ENCODE data around the gene THNSL1.
"Not testable (repeated sequence)": the region's sequence is repeated elsewhere in the genome, so short reads cannot be mapped to it uniquely, and the experiment has no call there.

The THNSL1 gene

DNA sequence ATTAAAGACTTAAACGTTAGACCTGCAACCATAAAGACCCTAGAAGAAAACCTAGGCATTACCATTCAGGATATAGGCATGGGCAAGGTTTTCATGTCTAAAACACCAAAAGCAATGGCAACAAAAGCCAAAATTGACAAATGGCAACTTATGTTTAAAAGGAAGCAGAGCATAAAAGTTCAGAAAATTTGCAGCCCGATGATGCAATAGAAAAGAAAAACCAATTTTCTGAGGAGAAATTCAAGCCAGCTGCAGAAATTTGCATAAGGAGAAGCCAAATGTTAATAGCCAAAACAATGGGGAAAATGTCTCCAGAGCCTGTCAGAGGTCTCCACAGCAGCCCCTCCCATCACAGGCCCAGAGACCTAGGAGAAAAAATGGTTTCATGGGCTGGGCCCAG is 4.8 kb upstream of the THNSL1 start:
- DNase-seq, result not testable (repeated sequence)

DNA sequence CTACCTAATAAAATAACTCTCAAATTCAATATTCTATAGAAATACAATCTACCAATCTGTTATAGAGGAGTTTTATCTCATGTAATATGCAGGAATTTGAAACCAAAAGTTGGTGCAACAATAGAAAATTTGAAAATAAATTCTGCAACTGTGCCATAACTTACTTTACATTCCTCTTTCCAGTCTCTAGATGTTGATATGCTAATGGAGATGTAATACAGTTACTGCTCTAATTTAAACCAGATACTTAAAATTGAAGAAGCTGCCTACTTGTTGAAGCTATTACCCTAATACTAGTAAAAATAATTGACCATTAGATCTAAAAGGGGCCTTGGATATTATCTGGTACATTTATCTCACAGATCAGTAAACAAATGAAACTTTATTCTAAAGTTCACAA is 1.8 kb upstream of the THNSL1 start:
- DNase-seq, result no peak

DNA sequence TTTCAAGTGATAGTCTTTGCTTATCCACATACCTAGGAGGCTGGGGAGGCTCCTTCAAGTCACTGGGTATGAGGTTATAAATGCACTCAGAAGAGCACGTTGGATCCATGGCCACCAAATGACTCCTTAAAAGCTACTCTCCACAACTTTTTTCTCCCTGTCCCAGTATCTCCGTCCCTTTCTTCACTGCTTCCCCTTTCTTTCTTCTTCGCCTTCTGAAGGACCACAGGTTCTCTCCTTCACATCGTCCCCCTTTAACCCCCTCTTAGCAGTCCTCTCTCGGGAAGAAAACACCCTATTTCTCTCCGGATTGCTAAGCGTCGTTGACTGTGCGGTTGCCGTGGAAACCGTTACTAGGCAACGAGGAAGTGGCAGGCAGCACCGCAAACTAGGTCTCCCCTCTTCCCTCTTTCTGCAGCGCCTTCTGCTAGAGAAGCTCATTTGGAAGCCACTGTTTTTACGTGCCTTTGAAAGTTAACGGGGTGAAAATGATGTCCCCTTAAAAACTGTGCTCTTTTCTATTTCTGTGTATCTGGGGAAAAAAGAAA is 510 bp upstream of the THNSL1 start, which contains the start of gene ENKUR:
TSS of gene ENKUR (minus strand) at position 331 of the 548 bp plus-strand sequence. CDS start at position 109, 222 bp downstream.
- peak; percentile 93 for DNase-seq

DNA sequence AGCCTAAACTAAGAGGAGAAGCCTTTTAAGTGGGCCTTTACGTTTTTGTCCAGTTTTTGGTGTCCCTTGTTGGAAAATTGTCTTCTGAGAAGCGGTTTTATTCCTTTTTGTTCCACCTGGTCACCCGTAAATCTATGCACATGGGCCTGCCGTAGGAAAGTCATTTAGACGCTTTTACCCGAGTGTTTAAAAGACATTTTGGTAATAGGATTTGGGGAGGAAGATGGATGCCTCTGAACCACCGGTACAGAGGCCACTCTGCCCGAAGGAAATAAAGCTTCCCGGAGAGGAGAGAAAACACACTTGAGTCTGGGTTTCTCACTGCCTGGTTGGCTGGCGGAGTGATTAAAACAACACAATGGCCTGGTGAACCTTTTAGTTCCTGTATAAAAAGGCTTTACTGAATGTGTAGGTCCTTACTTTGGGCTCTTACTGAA is 760 bp downstream of the THNSL1 start:
- DNase-seq, result peak; percentile 4

DNA sequence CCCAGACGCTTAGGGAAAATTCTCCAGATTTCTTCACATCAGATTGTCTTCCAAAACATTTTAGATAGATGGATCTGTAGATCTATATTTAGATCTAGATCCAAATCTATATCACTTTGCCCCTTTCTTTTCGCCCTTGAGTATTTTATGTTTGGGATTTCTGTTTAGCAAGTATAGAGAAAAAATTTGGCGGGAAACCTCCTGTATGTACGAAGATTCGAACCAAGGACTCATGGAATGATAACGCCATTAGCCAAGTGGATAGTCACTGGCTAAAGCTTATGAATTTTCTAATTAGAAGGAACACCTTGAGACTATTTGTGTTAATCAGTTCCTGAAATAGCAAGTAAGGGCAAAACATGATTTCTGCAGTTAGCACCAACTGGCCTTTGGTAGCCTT is 1.2 kb downstream of the THNSL1 start:
- no peak for DNase-seq

- DNase-seq, result no peak
These were observed 2.3 kb downstream of the THNSL1 start for GRCh38 chr10:25018703-25019102.

GRCh38 chr10:25023278-25023677 is 6.9 kb downstream of the THNSL1 start:
- DNase-seq, result no peak

GRCh38 chr10:25024528-25024927 is 8.1 kb downstream of the THNSL1 start:
- DNase-seq, result no peak

DNA sequence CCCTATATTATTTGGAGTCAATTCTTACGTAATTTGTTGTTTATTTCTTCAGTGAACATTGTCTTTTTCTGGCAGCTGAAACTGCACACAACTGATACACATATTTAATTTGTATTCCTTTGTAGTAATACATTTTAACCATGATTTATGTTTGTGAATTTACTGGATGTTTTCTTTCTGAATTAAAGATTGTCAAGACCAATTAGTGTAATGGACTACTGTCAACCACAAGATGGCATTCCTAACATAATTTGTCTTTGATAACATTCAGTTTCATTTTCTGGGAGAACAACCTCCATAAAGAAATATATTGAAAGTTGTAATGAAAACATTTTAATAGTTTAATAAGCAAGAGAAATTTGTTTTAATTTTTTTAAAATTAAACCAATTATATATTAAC is 10.1 kb downstream of the THNSL1 start:
- no peak for DNase-seq

DNA sequence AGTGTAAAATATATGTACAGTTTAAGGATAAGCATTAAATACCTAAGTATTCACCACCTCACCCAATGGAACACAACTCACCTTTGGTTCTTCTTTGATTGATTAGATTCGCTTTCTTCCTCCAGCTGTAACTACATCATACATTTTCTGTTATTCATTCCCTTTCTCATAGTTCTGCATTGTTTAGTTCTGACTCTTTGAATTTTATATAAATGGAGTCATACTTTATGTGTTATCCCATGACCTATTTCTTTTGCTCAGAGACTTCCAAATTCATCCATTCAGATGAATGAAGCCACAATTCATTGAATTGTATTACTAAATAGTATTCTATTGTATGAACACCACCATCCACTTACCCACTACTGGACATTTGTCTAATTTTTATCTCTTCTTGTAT is 12.3 kb downstream of the THNSL1 start:
- DNase-seq, result no peak

DNA sequence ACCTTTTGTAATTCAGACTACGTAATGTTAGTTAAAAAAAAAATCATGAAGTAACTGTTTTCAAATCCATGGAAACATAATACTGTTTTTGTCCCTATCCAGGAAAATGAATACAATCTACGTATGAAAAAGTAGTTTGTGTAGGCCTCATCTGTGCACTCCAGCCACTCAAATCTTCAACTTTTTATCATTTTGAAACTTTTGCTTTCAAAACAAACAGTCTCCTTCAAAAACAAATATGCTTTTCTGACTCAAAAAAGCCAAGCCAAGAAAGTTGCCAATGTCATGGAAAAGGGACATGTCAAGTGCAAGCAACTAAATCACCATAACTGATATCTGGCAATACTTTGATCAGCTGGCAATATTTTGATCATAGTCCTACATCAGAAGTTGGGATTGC is 13.1 kb downstream of the THNSL1 start:
- no peak for DNase-seq

GRCh38 chr10:25036381-25036780 is 20.0 kb downstream of the THNSL1 start:
- DNase-seq, result no peak

DNA sequence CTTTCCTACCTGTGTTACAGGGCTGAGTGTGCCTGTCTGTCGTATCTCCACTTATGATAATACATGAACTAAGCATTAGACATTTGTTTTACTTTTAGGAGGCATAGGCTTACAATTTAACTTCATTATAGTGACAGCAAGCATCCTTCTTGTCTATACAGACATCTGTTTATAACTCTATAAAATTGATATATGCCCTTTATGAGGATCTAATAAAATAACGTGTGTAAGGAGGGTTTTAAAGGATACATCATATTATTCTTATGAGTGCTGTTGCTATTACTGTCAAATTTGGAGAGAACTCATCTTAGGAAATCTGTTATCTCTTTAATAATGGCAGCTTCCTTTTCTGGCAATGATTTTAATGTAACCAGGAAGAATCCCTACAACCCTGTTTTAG is 21.9 kb downstream of the THNSL1 start:
- no peak for DNase-seq

GRCh38 chr10:25039531-25039930 is 23.1 kb downstream of the THNSL1 start:
- no peak for DNase-seq

DNA sequence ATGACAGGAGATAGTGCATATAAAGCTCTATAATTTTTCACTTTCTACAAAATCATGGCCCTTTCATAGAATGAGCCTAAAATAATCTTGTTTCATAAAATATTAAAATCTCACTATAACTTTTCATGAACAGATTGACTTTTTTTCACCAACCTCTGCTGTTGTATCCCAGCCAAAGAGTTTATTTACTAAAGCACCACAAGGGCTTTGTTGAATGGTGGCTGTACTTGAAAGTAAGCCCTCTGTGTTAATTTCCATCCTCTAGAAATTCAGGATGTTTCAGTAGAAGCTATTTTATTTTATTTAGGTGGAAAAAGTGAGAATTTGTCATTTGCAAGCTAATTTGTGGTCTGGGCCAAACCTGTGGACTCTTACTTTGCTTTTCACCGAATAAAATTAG is 30.2 kb downstream of the THNSL1 start:
- DNase-seq, result no peak

- DNase-seq, result no peak
These were observed 30.7 kb downstream of the THNSL1 start for GRCh38 chr10:25047088-25047487.

GRCh38 chr10:25047591-25048301 is 31.3 kb downstream of the THNSL1 start:
- DNase-seq, result no peak

- no peak for DNase-seq
These were observed 32.0 kb downstream of the THNSL1 start for GRCh38 chr10:25048450-25048849.

DNA sequence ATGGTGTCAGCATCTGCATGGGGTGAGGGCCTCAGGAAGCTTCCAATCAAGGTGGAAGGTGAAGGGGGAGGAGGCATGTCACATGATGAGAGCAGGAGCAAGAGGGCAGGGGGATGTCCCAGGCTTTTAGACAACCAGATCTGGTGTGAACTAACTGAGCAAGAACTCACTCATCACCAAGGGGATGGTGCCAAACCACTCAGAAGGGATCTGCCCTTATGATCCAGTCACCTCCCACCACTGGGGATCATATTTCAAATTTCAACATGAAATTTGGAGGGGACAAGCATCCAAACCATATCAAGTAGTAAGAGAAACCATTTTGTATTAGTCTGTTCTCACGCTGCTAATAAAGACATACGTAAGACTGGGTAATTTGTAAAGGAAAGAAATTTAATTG is 33.6 kb downstream of the THNSL1 start:
- no peak for DNase-seq

GRCh38 chr10:25050402-25050801 is 34.0 kb downstream of the THNSL1 start:
- DNase-seq, result no peak

GRCh38 chr10:25052012-25052411 is 35.6 kb downstream of the THNSL1 start:
- DNase-seq, result no peak

GRCh38 chr10:25056726-25057125 is 40.3 kb downstream of the THNSL1 start:
- DNase-seq, result no peak

- no peak for DNase-seq
These were observed 41.5 kb downstream of the THNSL1 start for GRCh38 chr10:25057886-25058285.

GRCh38 chr10:25059990-25060389 is 43.6 kb downstream of the THNSL1 start:
- no peak for DNase-seq

DNA sequence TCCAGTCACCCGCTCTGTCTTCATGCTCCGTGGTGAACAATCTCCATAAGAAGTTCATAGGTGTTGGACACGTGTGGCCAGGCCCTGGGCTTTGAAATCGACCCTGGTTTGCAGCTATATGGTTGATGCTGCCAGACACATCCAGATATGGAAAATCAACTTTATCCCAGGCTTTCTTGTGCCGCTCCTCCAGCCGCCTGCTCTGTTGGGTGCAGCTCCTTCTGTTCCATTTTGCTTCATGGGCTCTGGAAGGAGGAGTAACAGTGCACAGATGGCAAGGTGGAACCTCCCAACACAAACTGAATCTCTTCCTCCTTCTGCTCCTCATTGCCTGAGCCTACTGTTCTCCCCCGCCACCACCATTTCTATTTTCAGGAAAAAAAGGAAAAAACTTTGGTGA is 44.7 kb downstream of the THNSL1 start:
- no peak for DNase-seq

Data from activated gamma-delta T cell treated with Interleukin-2 at 50 U/mL for 16 hours (primary cell).